GM12892 (cell line): ENCODE data around the gene KRTAP5-7.

Source experiments
- POLR2A ChIP-seq: IDR thresholded peaks from 2 replicates; pipeline ENCODE4 v1.6.1; 2011; ENCODE audit warnings: low read depth, low read length, control low read depth
- POLR2AphosphoS5 ChIP-seq: IDR thresholded peaks from 2 replicates; pipeline ENCODE4 v1.6.1; 2011; ENCODE audit warnings: low read depth, low read length, control low read depth

DNA sequence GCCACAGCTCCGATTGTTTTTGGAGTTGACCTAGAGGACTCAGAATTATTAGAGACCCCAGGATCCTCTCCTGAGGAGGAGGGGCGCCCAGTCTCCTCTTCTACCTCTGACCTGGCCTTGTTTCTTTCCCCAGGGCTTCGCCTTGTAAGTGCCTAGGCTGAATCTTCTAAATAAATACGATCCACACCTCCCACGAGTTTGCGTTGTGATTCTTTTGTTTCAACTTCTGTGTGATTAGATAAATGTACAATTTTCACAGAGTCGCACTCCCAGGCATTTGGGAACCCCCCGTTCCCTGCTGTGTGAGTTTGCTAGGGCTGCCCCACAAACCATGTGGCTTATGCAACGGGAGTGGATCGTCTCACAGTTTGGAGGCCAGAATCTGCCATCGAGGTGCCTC, 11.9 kb downstream of the KRTAP5-7 start:
- TF ChIP-seq POLR2A, result no peak; the same call in 1 of the 2 replicates
- TF ChIP-seq POLR2AphosphoS5, result no peak
